ENCODE results near the gene NPAP1. TPM values are rescaled to one million over a fixed set of nuclear protein-coding genes. Genes with fewer than 3 reads are reported as not detected.

Gene NPAP1
- total and polyA plus RNA-seq, 4 donors = 0.08 TPM; not detected in 3

DNA sequence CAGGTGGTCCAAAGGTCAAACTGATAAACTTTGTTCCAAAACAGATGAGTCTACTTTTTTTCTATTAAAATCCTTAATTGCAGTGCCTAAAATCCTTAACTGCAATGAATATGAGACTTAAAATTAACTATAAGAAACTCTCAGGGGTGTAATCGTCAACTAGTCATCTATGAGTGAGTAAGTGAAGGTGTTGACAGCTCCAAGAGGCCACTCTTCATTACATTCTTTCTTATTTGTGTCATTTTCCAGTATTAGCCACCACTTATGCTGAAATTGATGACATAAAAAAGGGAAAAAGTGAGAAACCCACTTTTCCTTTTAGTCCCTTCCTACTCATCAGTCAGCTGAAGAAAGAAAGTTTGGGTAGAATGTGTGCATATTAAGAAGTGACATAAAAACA lies 12.6 kb upstream of the NPAP1 start:
- H3K4me3 ChIP-seq (ENCODE audit: low read depth in 1 of 3, low read length in 3 of 3) = no peak overlapping the region
- 55% methylated on average over 1 of the region's 1 CpG for whole genome bisulfite sequencing

DNA sequence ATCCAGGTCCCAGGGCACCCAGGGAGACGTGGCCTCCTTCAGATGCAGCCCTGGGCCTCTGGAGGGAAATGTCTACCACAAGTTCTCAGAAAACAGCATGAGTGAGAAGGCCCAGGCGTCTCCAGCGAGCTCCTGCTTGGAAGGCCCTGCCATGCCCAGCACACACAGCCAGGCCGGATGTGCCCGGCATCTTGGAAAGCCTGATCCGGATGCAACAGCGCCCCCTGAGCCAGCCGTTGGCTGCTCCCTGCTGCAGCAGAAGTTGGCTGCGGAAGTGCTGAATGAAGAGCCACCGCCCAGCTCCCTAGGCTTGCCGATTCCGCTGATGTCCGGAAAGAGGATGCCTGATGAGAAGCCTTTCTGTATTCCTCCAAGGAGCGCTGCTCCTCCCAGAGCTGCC lies 856 bp downstream of the NPAP1 start:
- H3K27ac ChIP-seq (ENCODE audit: low read depth in 1 of 2, low read length in 2 of 2) = no peak overlapping the region
- H3K9ac ChIP-seq (ENCODE audit: low read depth in 1 of 2, low read length in 2 of 2) = no peak overlapping the region
- H3K4me3 ChIP-seq (ENCODE audit: low read depth in 1 of 3, low read length in 3 of 3) = no peak overlapping the region
- peaks cover 0 to 3% (median 2%) of the 10 kb centered on the region in 4 donors for H3K9me3 ChIP-seq (ENCODE audit: control insufficient read depth in 4 of 4, low read length in 3 of 4)
- 88% methylated on average over 14 of the region's 14 CpGs for WGBS
- DNase-seq (ENCODE audit: low spot score) = no peak
- TF ChIP-seq FOXA1 (IDR thresholded peaks at IDR 0.05) (no peak), JUND (IDR thresholded peaks at IDR 0.05) (no peak), NR2F2 (IDR thresholded peaks at IDR 0.05) (no peak), RXRA (IDR thresholded peaks at IDR 0.05) (no peak), ZBTB33 (IDR thresholded peaks at IDR 0.05) (no peak), SP1 (IDR thresholded peaks at IDR 0.05) (no peak), HNF4A (conservative IDR thresholded peaks at IDR 0.05) (no peak), FOXA2 (IDR thresholded peaks at IDR 0.05) (no peak), REST (IDR thresholded peaks at IDR 0.05) (no peak), EGR1 (IDR thresholded peaks at IDR 0.05; ENCODE audit: low read depth in 2 of 2) (no peak), GABPA (IDR thresholded peaks at IDR 0.05 in 1 of 2, conservative IDR thresholded peaks at IDR 0.05 in 1 of 2) (no peak), RAD21 (IDR thresholded peaks at IDR 0.05) (no peak)
- TF ChIP-seq, protein P1, sequence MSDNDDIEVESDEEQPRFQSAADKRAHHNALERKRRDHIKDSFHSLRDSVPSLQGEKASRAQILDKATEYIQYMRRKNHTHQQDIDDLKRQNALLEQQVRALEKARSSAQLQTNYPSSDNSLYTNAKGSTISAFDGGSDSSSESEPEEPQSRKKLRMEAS (IDR thresholded peaks at IDR 0.05) = no peak
- TF ChIP-seq, protein P2, sequence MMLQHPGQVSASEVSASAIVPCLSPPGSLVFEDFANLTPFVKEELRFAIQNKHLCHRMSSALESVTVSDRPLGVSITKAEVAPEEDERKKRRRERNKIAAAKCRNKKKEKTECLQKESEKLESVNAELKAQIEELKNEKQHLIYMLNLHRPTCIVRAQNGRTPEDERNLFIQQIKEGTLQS (IDR thresholded peaks at IDR 0.05) = no peak
- TF ChIP-seq, protein P3, sequence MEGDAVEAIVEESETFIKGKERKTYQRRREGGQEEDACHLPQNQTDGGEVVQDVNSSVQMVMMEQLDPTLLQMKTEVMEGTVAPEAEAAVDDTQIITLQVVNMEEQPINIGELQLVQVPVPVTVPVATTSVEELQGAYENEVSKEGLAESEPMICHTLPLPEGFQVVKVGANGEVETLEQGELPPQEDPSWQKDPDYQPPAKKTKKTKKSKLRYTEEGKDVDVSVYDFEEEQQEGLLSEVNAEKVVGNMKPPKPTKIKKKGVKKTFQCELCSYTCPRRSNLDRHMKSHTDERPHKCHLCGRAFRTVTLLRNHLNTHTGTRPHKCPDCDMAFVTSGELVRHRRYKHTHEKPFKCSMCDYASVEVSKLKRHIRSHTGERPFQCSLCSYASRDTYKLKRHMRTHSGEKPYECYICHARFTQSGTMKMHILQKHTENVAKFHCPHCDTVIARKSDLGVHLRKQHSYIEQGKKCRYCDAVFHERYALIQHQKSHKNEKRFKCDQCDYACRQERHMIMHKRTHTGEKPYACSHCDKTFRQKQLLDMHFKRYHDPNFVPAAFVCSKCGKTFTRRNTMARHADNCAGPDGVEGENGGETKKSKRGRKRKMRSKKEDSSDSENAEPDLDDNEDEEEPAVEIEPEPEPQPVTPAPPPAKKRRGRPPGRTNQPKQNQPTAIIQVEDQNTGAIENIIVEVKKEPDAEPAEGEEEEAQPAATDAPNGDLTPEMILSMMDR (IDR thresholded peaks at IDR 0.05; ENCODE audit: low read depth, low read length, missing input control) = no peak
- no peaks in the 10 kb centered on the region for H3K36me3 ChIP-seq (ENCODE audit: control insufficient read depth in 4 of 4, insufficient read depth in 3 of 4, low read depth in 1 of 4, low read length in 3 of 4)
- H3K27me3 ChIP-seq (ENCODE audit: control insufficient read depth in 4 of 4, insufficient read depth in 4 of 4, low read length in 3 of 4) = no peaks in the 10 kb centered on the region
- no peaks in the 10 kb centered on the region for H3K4me1 ChIP-seq (ENCODE audit: control insufficient read depth in 4 of 4, insufficient read depth in 4 of 4, low read length in 3 of 4)

More for the DNA sequence above, 12.6 kb upstream of the NPAP1 start:
- Histone ChIP-seq H3K27me3 (ENCODE audit: control insufficient read depth in 4 of 4, insufficient read depth in 4 of 4, low read length in 3 of 4) (peaks cover 0 to 3% (median 0%) of the 10 kb centered on the region in 4 donors), H3K9me3 (ENCODE audit: control insufficient read depth in 4 of 4, low read length in 3 of 4) (no peaks in the 10 kb centered on the region), H3K27ac (ENCODE audit: low read depth in 1 of 2, low read length in 2 of 2) (no peak overlapping the region), H3K36me3 (ENCODE audit: control insufficient read depth in 4 of 4, insufficient read depth in 3 of 4, low read depth in 1 of 4, low read length in 3 of 4) (no peaks in the 10 kb centered on the region), H3K4me1 (ENCODE audit: control insufficient read depth in 4 of 4, insufficient read depth in 4 of 4, low read length in 3 of 4) (no peaks in the 10 kb centered on the region), H3K9ac (ENCODE audit: low read depth in 1 of 2, low read length in 2 of 2) (no peak overlapping the region)
- no peak for DNase-seq (ENCODE audit: low spot score)
- no peak for TF ChIP-seq REST (IDR thresholded peaks at IDR 0.05)
- no peak for TF ChIP-seq YY1 (IDR thresholded peaks at IDR 0.05)
- TF ChIP-seq NR2F2 (IDR thresholded peaks at IDR 0.05) = no peak

Measured in liver (tissue), 9 donors.